HG02938 (cell line): ENCODE results near the gene TNF.

ENCODE experiments used
- ATAC-seq: cut with Tn5 transposase; IDR thresholded peaks from one replicate; pipeline ENCODE4 v1.9.1; 2021; ENCODE audit warnings: mild to moderate bottlenecking, moderate library complexity; ENCODE audit not compliant: unreplicated experiment

Gene TNF

GRCh38 chr6:31572041-31572911 is 3.1 kb upstream of the TNF start, which contains the start of gene LTA:
Gene LTA (plus strand): TSS chr6:31572289. CDS start chr6:31572743, 454 bp downstream.
- no peak for ATAC-seq

- ATAC-seq: no peak
These were observed 1.9 kb upstream of the TNF start for GRCh38 chr6:31573239-31574105.

GRCh38 chr6:31574106-31575061 is 981 bp upstream of the TNF start:
- no peak for ATAC-seq

- no peak for ATAC-seq
These were observed 754 bp downstream of the TNF start for GRCh38 chr6:31575952-31576685.

DNA sequence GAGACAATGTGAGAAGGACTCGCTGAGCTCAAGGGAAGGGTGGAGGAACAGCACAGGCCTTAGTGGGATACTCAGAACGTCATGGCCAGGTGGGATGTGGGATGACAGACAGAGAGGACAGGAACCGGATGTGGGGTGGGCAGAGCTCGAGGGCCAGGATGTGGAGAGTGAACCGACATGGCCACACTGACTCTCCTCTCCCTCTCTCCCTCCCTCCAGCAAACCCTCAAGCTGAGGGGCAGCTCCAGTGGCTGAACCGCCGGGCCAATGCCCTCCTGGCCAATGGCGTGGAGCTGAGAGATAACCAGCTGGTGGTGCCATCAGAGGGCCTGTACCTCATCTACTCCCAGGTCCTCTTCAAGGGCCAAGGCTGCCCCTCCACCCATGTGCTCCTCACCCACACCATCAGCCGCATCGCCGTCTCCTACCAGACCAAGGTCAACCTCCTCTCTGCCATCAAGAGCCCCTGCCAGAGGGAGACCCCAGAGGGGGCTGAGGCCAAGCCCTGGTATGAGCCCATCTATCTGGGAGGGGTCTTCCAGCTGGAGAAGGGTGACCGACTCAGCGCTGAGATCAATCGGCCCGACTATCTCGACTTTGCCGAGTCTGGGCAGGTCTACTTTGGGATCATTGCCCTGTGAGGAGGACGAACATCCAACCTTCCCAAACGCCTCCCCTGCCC is 1.7 kb downstream of the TNF start:
- ATAC-seq: no peak

GRCh38 chr6:31577579-31577966 is 2.2 kb downstream of the TNF start:
- ATAC-seq: no peak

- no peak for ATAC-seq
These were observed 3.1 kb downstream of the TNF start for GRCh38 chr6:31578184-31579118.

DNA sequence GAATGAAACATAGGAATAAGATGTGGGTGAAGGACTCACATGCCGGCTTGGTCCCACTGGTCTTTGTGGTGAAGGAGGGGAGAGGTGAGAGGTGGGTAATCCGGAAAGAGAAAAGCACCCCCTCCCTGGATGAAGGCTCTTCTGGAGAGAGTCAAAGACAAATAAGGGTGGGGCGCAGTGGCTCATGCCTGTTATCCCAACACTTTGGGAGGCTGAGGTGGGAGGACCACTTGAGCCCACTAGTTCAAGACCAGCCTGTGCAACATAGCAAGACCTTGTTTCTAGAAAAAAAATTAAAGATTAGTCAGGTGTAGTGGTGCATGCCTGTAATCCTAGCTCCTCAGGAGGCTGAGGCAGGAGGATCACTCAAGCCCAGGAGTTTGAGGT is 3.7 kb downstream of the TNF start:
- ATAC-seq: no peak

DNA sequence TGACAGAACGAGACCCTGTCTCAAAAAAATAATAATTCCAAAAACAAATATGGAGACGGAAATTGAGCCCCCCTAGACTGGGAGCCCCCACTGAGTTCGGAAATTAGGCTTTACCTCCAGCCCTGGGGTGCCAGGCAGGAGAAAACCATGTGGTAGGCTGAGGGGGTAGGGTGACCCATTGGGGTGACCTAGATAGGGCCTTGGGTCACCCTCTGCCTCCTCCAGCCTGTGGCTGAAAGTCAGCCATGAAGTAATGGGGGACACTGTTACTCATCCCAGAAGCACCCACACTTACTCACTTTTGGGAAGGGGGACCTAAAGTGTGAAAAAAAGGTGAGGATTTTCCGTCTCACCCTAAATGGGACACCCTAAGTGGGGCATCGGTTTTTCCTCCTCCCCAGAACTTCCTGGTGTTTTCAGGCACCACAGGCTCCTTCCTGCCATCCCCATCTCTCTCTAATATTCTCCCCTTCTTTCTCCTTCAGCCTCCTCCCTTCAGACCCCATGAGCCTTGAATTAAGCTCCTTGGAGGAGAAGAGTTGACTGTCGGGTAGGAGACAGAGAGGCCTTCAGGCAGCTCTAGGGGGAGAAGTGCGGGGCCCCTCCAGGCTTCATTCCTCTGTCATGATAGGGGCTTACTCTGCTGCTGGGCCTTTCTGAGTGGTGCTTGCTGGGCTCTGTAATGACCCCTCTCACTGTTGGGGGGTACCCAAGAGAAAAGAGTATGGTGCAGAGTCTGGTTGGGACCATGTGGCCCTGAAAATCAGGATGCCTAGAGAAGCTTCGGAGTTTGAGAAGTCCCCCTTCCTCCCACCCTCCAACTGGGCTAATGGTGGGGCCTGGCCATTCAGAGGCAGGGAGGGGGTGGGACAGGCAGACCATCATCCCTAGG is 4.4 kb downstream of the TNF start:
- no peak for ATAC-seq

DNA sequence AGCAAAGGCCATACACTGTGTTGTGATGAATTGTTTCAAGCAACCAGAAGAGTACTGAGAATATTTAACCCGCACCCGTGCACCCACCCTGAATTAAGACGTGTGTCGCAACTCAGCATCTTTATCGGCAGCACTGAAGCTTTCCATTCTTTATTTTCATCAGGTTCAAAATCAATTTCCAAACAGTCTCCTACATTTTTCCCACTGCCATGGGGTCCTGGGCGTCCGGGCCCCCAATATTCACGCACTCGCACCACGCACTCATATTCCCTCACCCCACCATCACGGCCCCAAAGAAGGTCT is 5.0 kb downstream of the TNF start:
- ATAC-seq: no peak

GRCh38 chr6:31580807-31581433 is 5.6 kb downstream of the TNF start:
- no peak for ATAC-seq

DNA sequence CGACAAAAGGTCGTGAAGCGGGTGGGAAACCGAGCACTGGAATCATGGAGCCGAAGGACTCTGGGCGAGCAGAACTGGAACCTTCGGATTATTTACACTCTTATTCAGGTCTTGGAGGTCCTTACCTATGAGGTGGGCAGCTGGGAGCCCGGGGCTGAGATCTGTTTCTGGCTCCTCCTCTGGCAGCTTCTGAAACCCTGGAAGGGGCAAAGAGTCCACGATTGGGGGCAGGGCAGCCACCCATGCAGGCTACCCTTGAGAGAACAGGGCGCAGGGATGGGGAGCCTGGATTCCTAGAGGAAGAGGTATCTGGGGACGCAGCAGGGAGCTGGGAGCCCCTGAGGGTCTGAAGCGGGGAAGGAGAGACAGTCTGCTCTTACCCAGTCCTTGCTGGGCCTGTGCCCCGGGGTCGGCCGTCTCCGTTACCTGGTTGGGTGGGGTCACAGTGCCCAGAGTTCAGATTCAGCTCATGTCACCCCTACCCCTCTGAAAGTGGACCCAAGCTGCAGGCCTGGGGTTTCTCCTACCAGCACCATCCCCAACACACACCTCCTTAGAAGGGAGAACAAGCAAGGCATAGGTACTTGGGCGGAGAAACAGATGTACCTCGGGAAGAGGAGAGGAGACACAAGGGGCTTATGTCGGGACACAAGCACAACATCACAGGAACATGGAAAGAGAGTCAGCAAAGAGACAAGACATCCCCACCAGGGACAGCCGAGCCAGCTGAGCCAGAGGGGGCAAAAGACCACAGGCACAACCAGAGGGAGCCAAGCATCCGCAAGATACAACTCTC is 6.3 kb downstream of the TNF start:
- no peak for ATAC-seq

DNA sequence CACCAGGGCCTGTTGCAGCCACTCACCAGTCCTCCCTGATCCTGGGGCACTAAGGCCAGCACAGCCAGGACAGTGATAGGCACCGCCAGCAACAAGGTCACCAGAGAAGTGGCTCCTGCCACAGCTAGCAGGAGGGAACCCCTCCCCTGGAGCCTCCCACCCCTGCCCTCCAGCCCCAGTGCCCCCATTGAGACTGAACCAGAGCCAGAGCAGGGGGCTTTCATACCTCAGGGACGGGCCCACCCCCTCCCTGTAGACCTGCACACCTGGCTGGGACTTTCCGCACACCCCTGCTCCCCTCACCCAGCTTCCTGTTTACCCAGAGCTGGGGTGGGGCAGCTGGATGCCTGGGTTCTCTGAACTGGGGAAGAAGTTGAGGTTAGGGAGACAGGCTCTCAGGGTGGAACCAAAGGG is 6.9 kb downstream of the TNF start, which contains the start of gene LTB:
Gene LTB, minus strand, starts transcription at position 195 of the 414 bp plus-strand sequence. Its CDS starts 7 bp downstream, at position 188.
- ATAC-seq: no peak

DNA sequence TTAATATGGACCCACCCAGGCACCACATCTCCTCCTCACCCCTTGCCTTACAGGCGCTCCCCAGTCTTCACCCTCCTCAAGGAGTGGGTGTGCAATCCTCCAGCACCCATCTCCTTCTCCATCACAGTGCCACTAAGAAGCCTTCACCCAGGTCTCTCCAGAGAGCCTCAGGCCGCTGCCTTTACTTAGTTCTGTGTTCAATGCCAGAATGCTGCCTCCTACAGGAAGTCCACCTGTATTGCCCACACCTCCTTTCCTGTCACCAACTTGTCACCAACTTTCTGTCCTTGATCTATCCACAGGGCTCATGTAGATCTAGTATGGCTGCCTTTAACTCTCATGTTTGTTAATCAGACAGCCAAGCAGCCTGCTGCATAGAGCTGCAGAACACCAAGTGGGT is 10.1 kb downstream of the TNF start:
- no peak for ATAC-seq

DNA sequence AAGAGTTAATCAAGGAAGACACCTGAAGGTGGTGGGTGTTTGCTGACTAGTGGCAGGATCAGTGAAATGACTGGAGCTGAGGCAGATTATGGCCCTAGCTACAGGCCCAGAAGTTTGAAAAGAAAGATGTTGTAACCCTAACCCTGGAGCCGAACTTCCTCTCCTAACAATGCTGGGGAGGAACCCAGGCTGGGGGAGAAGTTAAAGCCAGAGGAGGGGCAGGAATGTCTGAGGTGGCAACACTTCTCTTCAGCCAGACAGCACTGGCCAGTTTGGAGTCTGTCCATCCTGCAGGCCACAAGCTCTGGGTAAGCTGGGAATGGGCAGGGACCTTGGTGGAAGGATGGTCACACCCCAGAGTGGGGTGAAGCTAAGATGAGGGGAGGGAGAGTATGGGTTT is 10.6 kb downstream of the TNF start, which contains the start of gene LST1:
Gene LST1, plus strand, starts transcription at position 270 of the 400 bp plus-strand sequence. CDS start 1,023 bp downstream, outside the sequence.
- ATAC-seq: no peak
